ENCODE data around the gene CLIC6.
A peak's percentile ranks its signal among the peaks of the same experiment; 100 is the strongest.

Gene CLIC6

GRCh38 chr21:34625030-34625593, 43.7 kb upstream of the CLIC6 start:
- no peak for ATAC-seq (ENCODE audit: low read depth)
- DNase-seq (ENCODE audit: low spot score) = no peak
- no peak for TF ChIP-seq CTCF (IDR thresholded peaks at IDR 0.05; ENCODE audit: poor library complexity, severe bottlenecking)
- no peaks in the 10 kb centered on the region for H3K4me1 ChIP-seq (ENCODE audit: insufficient read depth, poor library complexity, severe bottlenecking)
- H3K27me3 ChIP-seq (ENCODE audit: insufficient read depth, poor library complexity, severe bottlenecking) = no peaks in the 10 kb centered on the region
- H3K9me3 ChIP-seq (ENCODE audit: severe bottlenecking) = no peaks in the 10 kb centered on the region
- H3K36me3 ChIP-seq (ENCODE audit: low read depth) = no peaks in the 10 kb centered on the region
- H3K27ac ChIP-seq (ENCODE audit: poor library complexity, severe bottlenecking) = no peak overlapping the region
- H3K4me3 ChIP-seq (ENCODE audit: severe bottlenecking) = no peak overlapping the region

- H3K27ac ChIP-seq (ENCODE audit: poor library complexity, severe bottlenecking) = no peak overlapping the region
- DNase-seq (ENCODE audit: low spot score) = no peak
- no peak for ATAC-seq (ENCODE audit: low read depth)
- no peak for TF ChIP-seq CTCF (IDR thresholded peaks at IDR 0.05; ENCODE audit: poor library complexity, severe bottlenecking)
- H3K4me3 ChIP-seq (ENCODE audit: severe bottlenecking) = no peak overlapping the region
- H3K4me1 ChIP-seq (ENCODE audit: insufficient read depth, poor library complexity, severe bottlenecking) = no peaks in the 10 kb centered on the region
- no peaks in the 10 kb centered on the region for H3K9me3 ChIP-seq (ENCODE audit: severe bottlenecking)
- H3K36me3 ChIP-seq (ENCODE audit: low read depth) = no peaks in the 10 kb centered on the region
- no peaks in the 10 kb centered on the region for H3K27me3 ChIP-seq (ENCODE audit: insufficient read depth, poor library complexity, severe bottlenecking)
Measured at GRCh38 chr21:34626131-34626530, 42.7 kb upstream of the CLIC6 start.

GRCh38 chr21:34630536-34631143, 38.2 kb upstream of the CLIC6 start:
- no peak overlapping the region for H3K4me3 ChIP-seq (ENCODE audit: severe bottlenecking)
- H3K4me1 ChIP-seq (ENCODE audit: insufficient read depth, poor library complexity, severe bottlenecking) = no peaks in the 10 kb centered on the region
- TF ChIP-seq CTCF (IDR thresholded peaks at IDR 0.05; ENCODE audit: poor library complexity, severe bottlenecking) = peak; percentile 87
- H3K27me3 ChIP-seq (ENCODE audit: insufficient read depth, poor library complexity, severe bottlenecking) = no peaks in the 10 kb centered on the region
- H3K27ac ChIP-seq (ENCODE audit: poor library complexity, severe bottlenecking) = no peak overlapping the region
- H3K36me3 ChIP-seq (ENCODE audit: low read depth) = no peaks in the 10 kb centered on the region
- peak; percentile 67 for ATAC-seq (ENCODE audit: low read depth)
- DNase-seq (ENCODE audit: low spot score) = no peak
- H3K9me3 ChIP-seq (ENCODE audit: severe bottlenecking) = no peaks in the 10 kb centered on the region

GRCh38 chr21:34632498-34632897, 36.3 kb upstream of the CLIC6 start:
- no peaks in the 10 kb centered on the region for H3K4me1 ChIP-seq (ENCODE audit: insufficient read depth, poor library complexity, severe bottlenecking)
- H3K9me3 ChIP-seq (ENCODE audit: severe bottlenecking) = no peaks in the 10 kb centered on the region
- H3K36me3 ChIP-seq (ENCODE audit: low read depth) = no peaks in the 10 kb centered on the region
- H3K4me3 ChIP-seq (ENCODE audit: severe bottlenecking) = no peak overlapping the region
- DNase-seq (ENCODE audit: low spot score) (no peak), ATAC-seq (ENCODE audit: low read depth) (no peak)
- TF ChIP-seq CTCF (IDR thresholded peaks at IDR 0.05; ENCODE audit: poor library complexity, severe bottlenecking) = no peak
- H3K27me3 ChIP-seq (ENCODE audit: insufficient read depth, poor library complexity, severe bottlenecking) = no peaks in the 10 kb centered on the region
- no peak overlapping the region for H3K27ac ChIP-seq (ENCODE audit: poor library complexity, severe bottlenecking)

GRCh38 chr21:34635307-34635706, 33.5 kb upstream of the CLIC6 start:
- no peak for DNase-seq (ENCODE audit: low spot score)
- no peak overlapping the region for H3K4me3 ChIP-seq (ENCODE audit: severe bottlenecking)
- no peaks in the 10 kb centered on the region for H3K4me1 ChIP-seq (ENCODE audit: insufficient read depth, poor library complexity, severe bottlenecking)
- peak; percentile 26 for TF ChIP-seq CTCF (IDR thresholded peaks at IDR 0.05; ENCODE audit: poor library complexity, severe bottlenecking)
- ATAC-seq (ENCODE audit: low read depth) = no peak
- H3K9me3 ChIP-seq (ENCODE audit: severe bottlenecking) = no peaks in the 10 kb centered on the region
- H3K27ac ChIP-seq (ENCODE audit: poor library complexity, severe bottlenecking) = no peak overlapping the region
- no peaks in the 10 kb centered on the region for H3K36me3 ChIP-seq (ENCODE audit: low read depth)
- no peaks in the 10 kb centered on the region for H3K27me3 ChIP-seq (ENCODE audit: insufficient read depth, poor library complexity, severe bottlenecking)

Data from RWPE2 (cell line).